Measurements from ENCODE around the gene USP10. TPM values are rescaled to one million over a fixed set of nuclear protein-coding genes. Genes with fewer than 3 reads are reported as not detected.
"Not testable (repeated sequence)": the region's sequence is repeated elsewhere in the genome, so short reads cannot be mapped to it uniquely, and the experiment has no call there.

The USP10 gene
- total RNA-seq, 2 experiments from 2014 or later = 93.9 to 95.2 TPM

DNA sequence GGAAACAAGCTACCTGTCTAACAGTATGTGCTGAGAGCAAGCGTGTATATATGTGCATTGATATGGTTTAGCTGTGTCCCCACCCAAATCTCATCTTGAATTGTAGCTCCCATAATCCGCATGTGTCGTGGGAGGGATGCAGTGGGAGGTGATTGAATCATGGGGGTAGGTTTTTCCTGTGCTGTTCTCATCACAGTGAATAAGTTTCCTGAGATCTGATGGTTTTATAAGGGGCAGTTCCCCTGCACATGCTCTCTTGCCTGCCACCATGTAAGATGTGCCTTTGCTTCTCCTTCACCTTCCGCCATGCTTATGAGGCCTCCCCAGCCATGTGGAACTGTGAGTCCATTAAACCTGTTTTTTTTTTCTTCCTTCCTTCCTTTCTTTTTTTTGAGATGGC, 11.6 kb upstream of the USP10 start:
- H3K36me3 Mint-ChIP-seq (ENCODE audit: low read depth); H3K9me3 Mint-ChIP-seq; H3K27me3 Mint-ChIP-seq (ENCODE audit: low read depth); H3K4me3 Mint-ChIP-seq; H3K27ac Mint-ChIP-seq; DNase-seq; intact Hi-C loops (cut with micrococcal nuclease); H3K4me1 Mint-ChIP-seq (ENCODE audit: low read depth): not testable (repeated sequence)
- CTCF ChIA-PET = interaction anchor here (0.8 to 2.9 kb wide), 3 partner anchors 16 to 38 kb away, joined by 3 to 15 read pairs (median 7); no protein-coding TSS in a partner anchor

DNA sequence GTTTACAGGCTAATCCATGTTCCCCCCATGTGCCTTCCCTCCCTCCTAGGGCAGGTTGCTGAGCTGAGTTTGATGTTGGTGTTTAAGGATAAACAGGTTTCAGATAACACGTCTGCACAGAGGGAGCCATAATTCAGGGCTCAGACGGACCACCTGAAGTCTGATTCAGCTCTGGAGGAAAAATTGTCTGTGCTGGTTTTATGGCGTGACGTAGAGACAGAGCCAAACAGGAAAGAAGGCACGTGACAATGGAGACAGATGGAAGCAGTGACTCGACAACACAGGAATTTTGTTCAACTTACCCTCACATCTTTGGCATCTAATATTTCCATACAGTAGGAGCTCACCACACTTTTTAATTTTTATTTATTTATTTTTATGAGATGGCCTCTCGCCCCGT, 10.7 kb upstream of the USP10 start:
- peaks cover 4% of the 10 kb centered on the region for H3K4me1 Mint-ChIP-seq (ENCODE audit: low read depth)
- H3K36me3 Mint-ChIP-seq (ENCODE audit: low read depth) = no peaks in the 10 kb centered on the region
- no peak for DNase-seq
- H3K4me3 Mint-ChIP-seq = no peak overlapping the region
- no peaks in the 10 kb centered on the region for H3K27me3 Mint-ChIP-seq (ENCODE audit: low read depth)
- no peaks in the 10 kb centered on the region for H3K9me3 Mint-ChIP-seq
- CTCF ChIA-PET = interaction anchor here (0.8 to 1.5 kb wide), 3 partner anchors 37 to 49 kb away, joined by 3 to 7 read pairs (median 3); no protein-coding TSS in a partner anchor
- no peak overlapping the region for H3K27ac Mint-ChIP-seq
- intact Hi-C loops (cut with micrococcal nuclease) = no loop called here

DNA sequence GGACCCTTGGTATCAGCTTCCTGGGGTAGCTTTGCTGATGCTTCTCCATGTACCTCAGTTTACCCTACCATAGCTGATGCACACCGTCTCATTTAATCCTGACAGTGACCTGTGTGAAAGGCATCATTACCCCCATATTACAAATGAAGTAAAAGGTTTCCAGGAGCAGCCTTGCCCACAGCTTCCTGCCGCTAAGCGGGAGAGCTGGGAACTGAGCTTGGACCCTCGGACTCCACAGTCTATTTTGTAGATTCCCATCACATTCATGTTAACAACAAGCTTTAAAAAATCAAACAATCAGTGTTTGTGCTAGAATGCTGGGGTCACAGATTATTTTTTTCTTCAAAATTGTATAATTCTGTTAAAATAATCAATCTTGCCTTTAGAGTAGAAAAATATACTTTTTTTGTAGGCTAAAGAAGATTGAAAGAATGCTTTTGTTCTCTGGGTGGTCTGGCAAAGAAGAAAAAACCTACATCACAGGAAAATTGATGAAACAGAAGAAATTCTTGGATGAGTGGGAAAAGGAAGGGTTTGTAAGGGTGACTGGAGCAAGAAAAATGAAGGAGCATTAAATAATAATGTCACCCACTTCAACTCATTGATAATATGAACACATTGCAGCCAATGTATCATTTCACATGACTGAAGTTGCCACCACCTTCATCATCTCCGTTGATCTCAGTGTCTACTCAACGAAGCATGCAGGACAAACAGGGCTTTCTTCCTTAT, 9.5 kb upstream of the USP10 start:
- peaks cover 4% of the 10 kb centered on the region for H3K4me1 Mint-ChIP-seq (ENCODE audit: low read depth)
- no peak overlapping the region for H3K27ac Mint-ChIP-seq
- CTCF ChIA-PET = interaction anchor here (0.6 to 1.3 kb wide), 4 partner anchors 17 to 48 kb away, joined by 3 read pairs; no protein-coding TSS in a partner anchor
- no peak overlapping the region for H3K4me3 Mint-ChIP-seq
- H3K36me3 Mint-ChIP-seq (ENCODE audit: low read depth) = no peaks in the 10 kb centered on the region
- no peaks in the 10 kb centered on the region for H3K27me3 Mint-ChIP-seq (ENCODE audit: low read depth)
- no peak for DNase-seq
- intact Hi-C loops (cut with micrococcal nuclease) = no loop called here
- no peaks in the 10 kb centered on the region for H3K9me3 Mint-ChIP-seq

DNA sequence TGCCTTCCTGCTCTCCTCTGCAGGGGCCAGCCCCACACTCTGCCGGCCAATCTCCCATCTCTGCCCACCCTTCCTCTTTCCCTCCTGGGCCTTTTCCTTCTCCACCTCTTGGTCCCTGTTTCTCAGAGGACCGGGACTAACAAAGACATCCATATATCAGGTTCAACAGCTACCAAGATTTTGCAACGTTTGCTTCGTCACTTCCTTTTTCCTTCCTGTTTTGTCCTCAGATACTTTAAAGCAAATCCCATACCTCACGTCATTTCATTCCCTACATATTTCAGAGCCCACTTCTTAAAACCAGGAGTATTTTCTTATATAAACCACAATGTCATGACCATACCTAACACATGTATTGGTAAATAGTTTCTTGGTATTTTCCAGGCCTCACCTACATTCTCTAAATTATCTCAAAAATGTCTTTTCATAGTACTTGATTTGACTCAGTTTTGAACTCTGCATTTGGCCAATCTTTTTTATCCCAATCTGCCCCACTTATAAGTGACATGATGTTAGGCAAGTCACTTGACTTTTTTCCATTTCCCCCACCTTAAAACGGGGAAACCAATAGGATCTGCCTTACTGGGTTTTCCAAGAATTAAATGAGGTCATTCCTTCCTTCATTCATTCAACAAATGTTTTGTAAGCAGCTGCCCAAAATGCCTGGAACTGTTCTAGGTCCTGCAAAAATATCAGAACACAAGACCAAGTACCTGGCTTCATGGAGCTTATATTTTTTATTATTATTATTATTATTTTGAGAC, 7.2 kb upstream of the USP10 start:
- Mint-ChIP-seq H3K36me3 (ENCODE audit: low read depth) (no peaks in the 10 kb centered on the region), H3K9me3 (no peaks in the 10 kb centered on the region), H3K27me3 (ENCODE audit: low read depth) (no peaks in the 10 kb centered on the region), H3K4me1 (ENCODE audit: low read depth) (peaks cover 3% of the 10 kb centered on the region), H3K4me3 (no peak overlapping the region), H3K27ac (no peak overlapping the region)
- DNase-seq = no peak
- CTCF ChIA-PET = no interaction called here
- intact Hi-C loops (cut with micrococcal nuclease) = no loop called here

DNA sequence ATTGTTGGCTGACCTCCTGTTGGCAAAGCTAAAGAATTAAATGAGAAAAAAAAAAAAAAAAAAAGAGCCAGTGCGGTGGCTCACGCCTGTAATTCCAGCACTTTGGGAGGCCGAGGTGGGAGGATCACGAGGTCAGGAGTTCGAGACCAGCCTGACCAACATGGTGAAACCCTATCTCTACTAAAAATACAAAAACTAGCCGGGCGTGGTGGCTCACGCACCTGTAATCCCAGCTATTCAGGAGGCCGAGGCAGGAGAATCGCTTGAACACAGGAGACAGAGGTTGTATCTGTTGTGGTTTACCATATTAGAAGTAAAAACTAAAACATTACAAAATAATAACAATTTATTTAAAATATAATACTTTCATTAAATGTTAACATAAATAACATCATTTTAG, 5.9 kb upstream of the USP10 start:
- H3K9me3 Mint-ChIP-seq; H3K36me3 Mint-ChIP-seq (ENCODE audit: low read depth); H3K27ac Mint-ChIP-seq; DNase-seq; H3K27me3 Mint-ChIP-seq (ENCODE audit: low read depth); H3K4me3 Mint-ChIP-seq; H3K4me1 Mint-ChIP-seq (ENCODE audit: low read depth); intact Hi-C loops (cut with micrococcal nuclease): not testable (repeated sequence)
- CTCF ChIA-PET = interaction anchor here (0.6 to 1.6 kb wide), 6 partner anchors 20 to 482 kb away, joined by 3 to 5 read pairs (median 3); no protein-coding TSS in a partner anchor

GRCh38 chr16:84694980-84695379, 4.8 kb upstream of the USP10 start:
- H3K4me1 Mint-ChIP-seq (ENCODE audit: low read depth) = no peaks in the 10 kb centered on the region
- CTCF ChIA-PET = interaction anchor here (0.8 to 1.6 kb wide), 3 partner anchors 20 to 276 kb away, joined by 3 to 5 read pairs (median 3); no protein-coding TSS in a partner anchor
- DNase-seq = no peak
- no peaks in the 10 kb centered on the region for H3K9me3 Mint-ChIP-seq
- no peak overlapping the region for H3K4me3 Mint-ChIP-seq
- intact Hi-C loops (cut with micrococcal nuclease) = no loop called here
- no peaks in the 10 kb centered on the region for H3K27me3 Mint-ChIP-seq (ENCODE audit: low read depth)
- no peak overlapping the region for H3K27ac Mint-ChIP-seq
- H3K36me3 Mint-ChIP-seq (ENCODE audit: low read depth) = peaks cover 1% of the 10 kb centered on the region

- H3K4me1 Mint-ChIP-seq (ENCODE audit: low read depth) = peaks cover 26% of the 10 kb centered on the region
- DNase-seq = peak; percentile 35
- intact Hi-C loops (cut with micrococcal nuclease) = no loop called here
Observed at GRCh38 chr16:84699147-84699711, 571 bp upstream of the USP10 start.

GRCh38 chr16:84700446-84701300, 873 bp downstream of the USP10 start:
- peak; percentile 64 for DNase-seq
- Mint-ChIP-seq H3K36me3 (ENCODE audit: low read depth) (peaks cover 3% of the 10 kb centered on the region), H3K27me3 (ENCODE audit: low read depth) (no peaks in the 10 kb centered on the region), H3K4me1 (ENCODE audit: low read depth) (peaks cover 36% of the 10 kb centered on the region), H3K9me3 (no peaks in the 10 kb centered on the region), H3K27ac (peak overlapping the region; percentile 95), H3K4me3 (peak overlapping the region; percentile 95)
- intact Hi-C loops (cut with micrococcal nuclease) = loop anchor here (1.0 to 2.0 kb wide), 2 partner anchors 26 to 28 kb away; no protein-coding TSS in a partner anchor
- CTCF ChIA-PET = interaction anchor here (0.6 to 3.3 kb wide), 9 partner anchors 9 to 195 kb away, joined by 3 to 20 read pairs (median 6); no protein-coding TSS in a partner anchor

More at GRCh38 chr16:84699147-84699711, 571 bp upstream of the USP10 start:
- CTCF ChIA-PET = no interaction called here
- Mint-ChIP-seq H3K36me3 (ENCODE audit: low read depth) (peaks cover 3% of the 10 kb centered on the region), H3K4me3 (peak overlapping the region; percentile 77), H3K27ac (peak overlapping the region; percentile 50), H3K27me3 (ENCODE audit: low read depth) (no peaks in the 10 kb centered on the region), H3K9me3 (no peaks in the 10 kb centered on the region)

- Mint-ChIP-seq H3K36me3 (ENCODE audit: low read depth) (peaks cover 3% of the 10 kb centered on the region), H3K27ac (no peak overlapping the region), H3K9me3 (no peaks in the 10 kb centered on the region), H3K27me3 (ENCODE audit: low read depth) (no peaks in the 10 kb centered on the region), H3K4me3 (no peak overlapping the region), H3K4me1 (ENCODE audit: low read depth) (peaks cover 48% of the 10 kb centered on the region)
- no peak for DNase-seq
- CTCF ChIA-PET = interaction anchor here (0.7 to 2.7 kb wide), 4 partner anchors 22 to 193 kb away, joined by 3 to 13 read pairs (median 6); no protein-coding TSS in a partner anchor
- intact Hi-C loops (cut with micrococcal nuclease) = no loop called here
Observed at GRCh38 chr16:84703681-84704080, 3.9 kb downstream of the USP10 start.

- no peaks in the 10 kb centered on the region for H3K9me3 Mint-ChIP-seq
- H3K36me3 Mint-ChIP-seq (ENCODE audit: low read depth) = peaks cover 3% of the 10 kb centered on the region
- H3K27me3 Mint-ChIP-seq (ENCODE audit: low read depth) = no peaks in the 10 kb centered on the region
- no peak for DNase-seq
- intact Hi-C loops (cut with micrococcal nuclease) = no loop called here
- peaks cover 54% of the 10 kb centered on the region for H3K4me1 Mint-ChIP-seq (ENCODE audit: low read depth)
- no peak overlapping the region for H3K27ac Mint-ChIP-seq
- H3K4me3 Mint-ChIP-seq = no peak overlapping the region
- CTCF ChIA-PET = interaction anchor here (1.2 to 2.7 kb wide), 3 partner anchors 22 to 82 kb away, joined by 4 to 13 read pairs (median 7); no protein-coding TSS in a partner anchor
Observed at GRCh38 chr16:84704253-84704652, 4.5 kb downstream of the USP10 start.

DNA sequence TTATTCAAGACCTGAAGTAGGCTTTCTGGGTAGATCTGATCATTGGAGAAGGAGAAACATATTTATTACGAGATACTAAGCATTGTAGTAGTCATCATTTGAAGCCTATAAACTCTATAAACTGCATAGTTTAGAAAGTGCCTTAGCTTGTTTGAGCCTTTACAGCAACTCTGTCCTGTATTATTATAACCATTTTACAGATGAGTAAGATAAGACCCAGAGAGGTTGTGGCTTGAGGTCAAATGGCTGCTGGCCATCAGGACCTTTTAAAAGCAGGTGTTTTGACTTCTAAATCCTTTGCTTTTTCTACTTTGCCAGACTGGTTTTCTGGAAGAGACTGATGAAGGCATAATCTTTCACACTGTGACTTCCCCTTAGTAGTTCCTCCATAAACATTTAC, 7.1 kb downstream of the USP10 start:
- CTCF ChIA-PET = no interaction called here
- H3K9me3 Mint-ChIP-seq = no peaks in the 10 kb centered on the region
- peaks cover 3% of the 10 kb centered on the region for H3K36me3 Mint-ChIP-seq (ENCODE audit: low read depth)
- peaks cover 69% of the 10 kb centered on the region for H3K4me1 Mint-ChIP-seq (ENCODE audit: low read depth)
- H3K4me3 Mint-ChIP-seq = no peak overlapping the region
- no peak overlapping the region for H3K27ac Mint-ChIP-seq
- no peaks in the 10 kb centered on the region for H3K27me3 Mint-ChIP-seq (ENCODE audit: low read depth)
- no peak for DNase-seq
- intact Hi-C loops (cut with micrococcal nuclease) = no loop called here
